ENCODE results near the gene NCS1.

Gene NCS1

GRCh38 chr9:130222833-130223232 lies 50.6 kb downstream of the NCS1 start:
- H4K20me1 ChIP-seq, result peaks cover 0 to 23% (median 0%) of the 10 kb centered on the region in 11 experiments; a peak in 9 of 22 replicates
- no peaks in the 10 kb centered on the region for H3K27me3 ChIP-seq
- H3K9ac ChIP-seq, result no peak overlapping the region
- H3K4me1 ChIP-seq, result peaks cover 0 to 14% (median 0%) of the 10 kb centered on the region in 10 experiments; a peak in 5 of 20 replicates
- H3K4me2 ChIP-seq, result no peak overlapping the region
- TF ChIP-seq Cebpa-rat (IDR thresholded peaks at IDR 0.05), result no peak
- peaks cover 19 to 69% (median 57%) of the 10 kb centered on the region in 11 experiments for H3K36me3 ChIP-seq
- H3K9me3 ChIP-seq (replicated peaks in 1 of 11), result peaks cover 8 to 20% (median 10%) of the 10 kb centered on the region in 11 experiments
- H3K27ac ChIP-seq, result no peak overlapping the region
- H3K4me3 ChIP-seq, result no peak overlapping the region

- no peak overlapping the region for H3K9ac ChIP-seq
- H3K27me3 ChIP-seq, result no peaks in the 10 kb centered on the region
- no peak for TF ChIP-seq Cebpa-rat (IDR thresholded peaks at IDR 0.05)
- no peak overlapping the region for H3K27ac ChIP-seq
- peaks cover 0 to 4% (median 0%) of the 10 kb centered on the region in 11 experiments; a peak in 4 of 22 replicates for H4K20me1 ChIP-seq
- peaks cover 22 to 74% (median 65%) of the 10 kb centered on the region in 11 experiments for H3K36me3 ChIP-seq
- H3K4me2 ChIP-seq, result no peak overlapping the region
- peaks cover 0 to 9% (median 0%) of the 10 kb centered on the region in 10 experiments; a peak in 4 of 20 replicates for H3K4me1 ChIP-seq
- H3K9me3 ChIP-seq (replicated peaks in 1 of 11), result peaks cover 12 to 27% (median 16%) of the 10 kb centered on the region in 11 experiments
- H3K4me3 ChIP-seq, result no peak overlapping the region
These were observed 52.9 kb downstream of the NCS1 start for GRCh38 chr9:130225071-130225470.

- peaks cover 22 to 76% (median 67%) of the 10 kb centered on the region in 11 experiments for H3K36me3 ChIP-seq
- H4K20me1 ChIP-seq, result no peaks in the 10 kb centered on the region; a peak in 2 of 22 replicates
- peaks cover 0 to 4% (median 0%) of the 10 kb centered on the region in 10 experiments; a peak in 2 of 20 replicates for H3K4me1 ChIP-seq
- no peak overlapping the region for H3K9ac ChIP-seq
- no peak overlapping the region for H3K27ac ChIP-seq
- peaks cover 12 to 27% (median 16%) of the 10 kb centered on the region in 11 experiments for H3K9me3 ChIP-seq (replicated peaks in 1 of 11)
- H3K27me3 ChIP-seq, result no peaks in the 10 kb centered on the region
- no peak for TF ChIP-seq Cebpa-rat (IDR thresholded peaks at IDR 0.05)
- H3K4me2 ChIP-seq, result no peak overlapping the region
- no peak overlapping the region for H3K4me3 ChIP-seq
These were observed 53.4 kb downstream of the NCS1 start for GRCh38 chr9:130225586-130225985.

GRCh38 chr9:130226112-130226511 lies 53.9 kb downstream of the NCS1 start:
- peaks cover 12 to 27% (median 16%) of the 10 kb centered on the region in 11 experiments for H3K9me3 ChIP-seq (replicated peaks in 1 of 11)
- TF ChIP-seq Cebpa-rat (IDR thresholded peaks at IDR 0.05), result no peak
- H3K27ac ChIP-seq, result no peak overlapping the region
- no peaks in the 10 kb centered on the region; a peak in 1 of 22 replicates for H4K20me1 ChIP-seq
- H3K27me3 ChIP-seq, result no peaks in the 10 kb centered on the region
- peaks cover 22 to 76% (median 67%) of the 10 kb centered on the region in 11 experiments for H3K36me3 ChIP-seq
- no peaks in the 10 kb centered on the region for H3K4me1 ChIP-seq
- no peak overlapping the region for H3K9ac ChIP-seq
- H3K4me2 ChIP-seq, result no peak overlapping the region
- no peak overlapping the region for H3K4me3 ChIP-seq

GRCh38 chr9:130227833-130228232 lies 55.6 kb downstream of the NCS1 start:
- no peak overlapping the region for H3K4me3 ChIP-seq
- no peak overlapping the region for H3K4me2 ChIP-seq
- peaks cover 0 to 9% (median 0%) of the 10 kb centered on the region in 10 experiments; a peak in 7 of 20 replicates for H3K4me1 ChIP-seq
- H3K9me3 ChIP-seq (replicated peaks in 1 of 11), result peaks cover 12 to 27% (median 16%) of the 10 kb centered on the region in 11 experiments
- H4K20me1 ChIP-seq, result peaks cover 0 to 1% (median 0%) of the 10 kb centered on the region in 11 experiments; a peak in 2 of 22 replicates
- H3K27ac ChIP-seq, result no peak overlapping the region
- peaks cover 25 to 81% (median 68%) of the 10 kb centered on the region in 11 experiments for H3K36me3 ChIP-seq
- no peaks in the 10 kb centered on the region for H3K27me3 ChIP-seq
- no peak overlapping the region for H3K9ac ChIP-seq
- TF ChIP-seq Cebpa-rat (IDR thresholded peaks at IDR 0.05), result no peak

- H3K27me3 ChIP-seq, result no peaks in the 10 kb centered on the region
- no peak overlapping the region for H3K9ac ChIP-seq
- H3K4me1 ChIP-seq, result peaks cover 0 to 19% (median 6%) of the 10 kb centered on the region in 10 experiments; a peak in 13 of 20 replicates
- TF ChIP-seq Cebpa-rat (IDR thresholded peaks at IDR 0.05), result no peak
- peaks cover 40 to 89% (median 77%) of the 10 kb centered on the region in 11 experiments for H3K36me3 ChIP-seq
- no peak overlapping the region for H3K27ac ChIP-seq
- H3K4me3 ChIP-seq, result no peak overlapping the region
- H4K20me1 ChIP-seq, result peaks cover 0 to 6% (median 0%) of the 10 kb centered on the region in 11 experiments; a peak in 3 of 22 replicates
- peaks cover 12 to 27% (median 16%) of the 10 kb centered on the region in 11 experiments for H3K9me3 ChIP-seq (replicated peaks in 1 of 11)
- H3K4me2 ChIP-seq, result no peak overlapping the region
These were observed 57.6 kb downstream of the NCS1 start for GRCh38 chr9:130229759-130230158.

- Histone ChIP-seq H3K9me3 (replicated peaks in 1 of 11) (peaks cover 12 to 27% (median 16%) of the 10 kb centered on the region in 11 experiments), H3K4me2 (no peak overlapping the region), H3K4me1 (peaks cover 0 to 24% (median 9%) of the 10 kb centered on the region in 10 experiments; a peak in 16 of 20 replicates), H3K9ac (no peak overlapping the region), H3K36me3 (peaks cover 33 to 88% (median 75%) of the 10 kb centered on the region in 11 experiments), H4K20me1 (peaks cover 0 to 6% (median 0%) of the 10 kb centered on the region in 11 experiments; a peak in 4 of 22 replicates), H3K27ac (no peak overlapping the region), H3K4me3 (no peak overlapping the region), H3K27me3 (no peaks in the 10 kb centered on the region)
- no peak for TF ChIP-seq Cebpa-rat (IDR thresholded peaks at IDR 0.05)
These were observed 58.4 kb downstream of the NCS1 start for GRCh38 chr9:130230631-130231030.

GRCh38 chr9:130232899-130233586 lies 60.8 kb downstream of the NCS1 start:
- Histone ChIP-seq H3K9me3 (replicated peaks in 1 of 11) (peaks cover 1 to 10% (median 4%) of the 10 kb centered on the region in 11 experiments; a peak in 21 of 22 replicates), H3K27me3 (no peaks in the 10 kb centered on the region), H3K36me3 (peaks cover 19 to 65% (median 51%) of the 10 kb centered on the region in 11 experiments), H3K4me3 (no peak overlapping the region), H3K4me1 (peaks cover 12 to 48% (median 33%) of the 10 kb centered on the region in 10 experiments; a peak in 19 of 20 replicates), H3K27ac (no peak overlapping the region), H3K4me2 (no peak overlapping the region), H3K9ac (no peak overlapping the region), H4K20me1 (peaks cover 0 to 8% (median 0%) of the 10 kb centered on the region in 11 experiments; a peak in 5 of 22 replicates)
- TF ChIP-seq Cebpa-rat (IDR thresholded peaks at IDR 0.05), result no peak

- peaks cover 12 to 54% (median 36%) of the 10 kb centered on the region in 10 experiments; a peak in 19 of 20 replicates for H3K4me1 ChIP-seq
- H3K9me3 ChIP-seq (replicated peaks in 1 of 11), result peaks cover 0 to 8% (median 0%) of the 10 kb centered on the region in 11 experiments; a peak in 1 of 22 replicates
- H3K4me2 ChIP-seq, result no peak overlapping the region
- H4K20me1 ChIP-seq, result peaks cover 0 to 8% (median 0%) of the 10 kb centered on the region in 11 experiments; a peak in 5 of 22 replicates
- H3K27me3 ChIP-seq, result no peaks in the 10 kb centered on the region
- TF ChIP-seq Cebpa-rat (IDR thresholded peaks at IDR 0.05), result no peak
- no peak overlapping the region for H3K4me3 ChIP-seq
- H3K36me3 ChIP-seq, result peaks cover 18 to 59% (median 45%) of the 10 kb centered on the region in 11 experiments
- no peak overlapping the region for H3K27ac ChIP-seq
- no peak overlapping the region for H3K9ac ChIP-seq
These were observed 61.4 kb downstream of the NCS1 start for GRCh38 chr9:130233587-130233945.
